Astrocyte of the hippocampus (primary cell): ENCODE data around the gene MNAT1.
"Not testable (repeated sequence)": the region's sequence is repeated elsewhere in the genome, so short reads cannot be mapped to it uniquely, and the experiment has no call there.

Experiments used
- DNase-seq: peaks from one replicate; pipeline ENCODE4 v3.0.0; 2011; ENCODE audit warnings: low read depth, low spot score

MNAT1 gene

DNA sequence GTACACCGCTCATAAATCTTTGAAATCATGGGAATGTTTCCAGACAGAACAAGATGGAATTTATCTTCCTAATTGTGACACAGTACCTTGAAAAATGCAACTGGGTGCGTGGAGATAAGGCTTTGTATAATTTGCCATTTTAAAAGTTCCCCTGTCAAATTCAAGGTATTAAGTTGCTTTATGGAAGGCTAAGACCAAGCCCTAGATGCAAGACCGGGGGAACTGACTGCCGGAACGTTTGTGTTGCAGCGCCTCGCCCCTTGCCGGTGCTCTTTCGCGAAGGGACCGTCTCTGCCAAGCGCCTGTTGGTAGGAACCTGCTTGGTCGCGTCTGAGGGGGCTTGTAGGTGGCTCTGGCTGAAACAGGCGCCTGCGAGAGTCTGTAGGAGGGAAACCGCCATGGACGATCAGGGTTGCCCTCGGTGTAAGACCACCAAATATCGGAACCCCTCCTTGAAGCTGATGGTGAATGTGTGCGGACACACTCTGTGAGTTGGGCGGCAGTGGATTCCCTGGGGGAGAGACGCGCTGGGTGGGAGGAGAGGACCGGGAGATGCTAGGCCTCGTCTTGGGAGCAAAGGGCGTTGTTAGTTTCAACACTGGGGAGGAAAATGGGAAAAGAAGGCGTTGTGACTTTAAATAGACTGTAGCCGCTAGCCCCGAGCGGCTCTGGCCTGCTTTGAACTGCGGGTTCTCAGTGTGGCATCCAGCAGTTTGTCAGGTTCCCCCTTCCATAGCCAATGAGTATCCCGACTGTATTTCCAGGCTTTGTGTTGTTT lies at the start of gene MNAT1:
MNAT1 (plus strand) TSS at position 297 of the 778 bp plus-strand sequence; CDS start at position 399, 102 bp downstream.
- peak; percentile 92 for DNase-seq

DNA sequence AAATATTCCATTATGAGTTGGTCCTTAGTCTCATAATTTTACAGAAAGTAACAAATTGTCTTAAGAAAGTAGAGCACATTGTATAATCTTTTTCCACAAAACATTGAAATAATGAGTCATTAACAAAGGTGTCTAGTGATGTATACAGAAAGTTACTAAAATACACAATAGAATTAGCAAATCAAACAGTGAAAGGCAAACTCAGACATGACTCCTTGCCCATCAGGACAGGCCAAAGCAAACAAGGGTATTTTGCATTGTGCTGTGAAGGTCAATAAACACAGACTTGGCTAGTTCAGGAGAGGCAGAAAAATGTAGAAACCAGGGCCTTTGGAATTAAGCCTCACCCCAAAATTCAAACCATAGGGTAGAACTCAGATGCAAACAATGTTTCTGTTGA lies 47.7 kb upstream of the MNAT1 start:
- no peak for DNase-seq

DNA sequence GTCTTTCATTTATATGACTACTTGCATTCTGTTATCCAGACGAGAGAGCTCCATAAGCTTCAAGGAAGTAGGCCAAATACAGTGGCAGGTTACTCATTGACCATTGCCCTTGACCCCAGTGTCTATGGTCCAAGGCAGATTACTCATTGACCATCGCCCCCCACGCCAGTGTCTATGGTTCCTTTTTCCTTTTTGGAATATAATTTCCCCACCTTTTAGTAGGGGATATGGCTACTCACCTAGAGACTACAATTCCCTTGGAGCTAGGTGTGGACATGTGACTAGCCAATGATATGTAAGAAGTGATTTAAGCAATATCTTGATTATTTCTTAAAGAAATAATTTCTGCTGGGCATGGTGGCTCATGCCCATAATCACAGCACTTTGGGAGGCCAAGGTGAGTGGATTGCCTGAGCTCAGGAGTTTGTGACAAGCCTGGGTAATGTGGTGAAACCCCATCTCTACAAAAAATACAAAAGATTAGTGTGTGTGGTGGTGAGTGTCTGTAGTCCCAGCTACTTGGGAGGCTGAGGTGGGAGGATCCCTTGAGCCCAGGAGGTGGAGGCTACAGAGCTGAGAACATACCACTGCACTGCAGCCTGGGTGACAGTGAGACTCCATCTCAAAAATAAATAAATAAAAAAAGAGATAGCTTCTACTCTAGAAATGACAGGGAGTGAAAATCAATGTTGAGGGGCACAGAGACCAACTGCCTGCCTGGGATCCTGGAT lies 43.0 kb upstream of the MNAT1 start:
- no peak for DNase-seq

- no peak for DNase-seq
Measured at GRCh38 chr14:60695327-60695726, 39.2 kb upstream of the MNAT1 start.

GRCh38 chr14:60700598-60700997 lies 34.0 kb upstream of the MNAT1 start:
- DNase-seq: no peak

GRCh38 chr14:60705100-60705499 lies 29.5 kb upstream of the MNAT1 start:
- DNase-seq: no peak

DNA sequence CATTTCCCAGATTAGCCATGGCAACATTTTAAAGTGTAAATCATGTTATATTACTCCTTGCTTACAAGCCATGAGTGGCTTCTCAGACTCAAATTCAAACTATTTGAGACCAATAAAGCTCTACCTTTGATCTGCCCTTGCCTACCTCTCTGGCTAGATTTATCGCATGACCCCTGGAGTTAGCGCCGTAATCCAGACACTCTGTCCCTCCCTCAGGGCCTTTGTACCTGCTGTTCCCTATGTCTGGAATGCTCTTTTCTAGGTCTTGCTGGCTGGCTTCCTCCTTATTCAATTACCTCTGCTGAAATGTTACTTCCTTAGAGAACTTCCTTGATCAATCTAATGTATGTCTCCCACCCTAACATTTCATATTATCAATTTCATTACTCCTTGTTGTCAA lies 26.7 kb upstream of the MNAT1 start:
- DNase-seq: no peak

GRCh38 chr14:60710494-60710893 lies 24.1 kb upstream of the MNAT1 start:
- no peak for DNase-seq

- DNase-seq: no peak
Measured at GRCh38 chr14:60713513-60713912, 21.0 kb upstream of the MNAT1 start.

DNA sequence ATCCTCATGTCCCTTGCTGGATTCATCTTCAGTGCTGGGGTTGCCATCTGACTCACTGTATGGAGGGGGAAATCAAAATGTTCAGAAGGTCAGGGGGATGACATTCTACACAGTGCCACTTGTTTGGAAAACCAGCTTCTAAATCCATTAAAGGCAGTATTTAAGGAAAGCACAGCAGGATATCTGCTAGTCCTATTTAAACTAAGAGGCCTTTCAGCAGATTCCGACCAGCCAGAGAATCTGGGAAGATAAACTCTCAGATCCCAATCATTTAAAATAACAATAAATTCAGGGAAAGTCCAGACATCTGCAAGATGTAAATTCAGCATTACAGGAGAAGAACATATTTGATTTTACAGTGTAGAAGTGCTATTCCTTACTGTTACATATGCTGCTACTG lies 14.2 kb upstream of the MNAT1 start:
- DNase-seq: no peak

- DNase-seq: no peak
Measured at GRCh38 chr14:60720962-60721325, 13.6 kb upstream of the MNAT1 start.

DNA sequence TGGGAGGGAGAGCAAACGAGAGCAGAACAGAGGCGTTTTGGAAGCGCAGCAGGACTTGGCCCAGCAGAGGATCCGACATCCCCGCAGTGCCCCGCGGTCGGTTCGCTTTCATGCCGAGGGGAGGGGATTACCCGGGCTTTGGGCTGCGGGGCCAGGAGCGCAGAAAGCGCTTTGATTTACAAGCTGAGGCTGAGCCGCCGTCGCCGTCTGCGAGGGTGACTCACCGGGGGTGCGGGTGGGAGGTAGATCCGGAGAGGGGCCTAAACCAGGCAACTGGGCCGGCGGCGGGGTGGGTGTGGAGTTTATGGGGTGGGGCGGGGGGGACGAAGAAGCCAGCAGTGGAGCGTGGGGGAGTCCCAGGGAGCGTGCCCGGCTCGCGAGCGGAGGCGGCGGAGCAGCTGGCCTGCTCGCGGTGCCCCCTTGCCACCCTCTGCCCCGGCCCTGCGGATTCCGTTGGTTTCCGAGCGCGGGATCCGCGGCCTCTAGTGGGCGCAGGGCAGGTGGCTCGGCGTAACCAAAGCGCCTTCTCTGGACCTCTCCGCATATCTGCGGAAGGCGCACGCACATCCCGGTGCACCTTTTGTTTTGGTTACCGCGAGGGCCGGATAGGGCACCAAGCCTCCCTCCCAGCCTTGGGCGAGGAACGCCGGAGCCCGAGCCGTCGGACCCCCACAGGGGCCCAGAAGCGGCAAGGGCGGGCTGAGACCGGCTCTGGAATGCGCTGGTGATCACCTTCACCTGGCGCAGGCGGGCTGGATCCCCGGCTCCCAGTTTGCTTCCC lies 13.0 kb upstream of the MNAT1 start:
- DNase-seq: peak; percentile 87

DNA sequence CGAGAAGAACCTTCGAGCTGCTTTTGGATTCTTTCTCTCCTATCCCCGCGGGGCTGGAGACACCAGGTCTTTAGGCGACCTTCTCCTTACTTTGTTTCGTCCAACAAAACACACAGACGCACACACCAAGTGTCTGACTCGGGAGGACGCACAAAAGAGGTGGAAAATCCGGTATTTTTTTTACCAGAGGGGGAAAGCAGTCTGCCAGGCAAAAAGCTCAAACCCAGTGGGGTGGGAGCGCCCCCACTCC lies 12.5 kb upstream of the MNAT1 start:
- DNase-seq: peak; percentile 57

DNA sequence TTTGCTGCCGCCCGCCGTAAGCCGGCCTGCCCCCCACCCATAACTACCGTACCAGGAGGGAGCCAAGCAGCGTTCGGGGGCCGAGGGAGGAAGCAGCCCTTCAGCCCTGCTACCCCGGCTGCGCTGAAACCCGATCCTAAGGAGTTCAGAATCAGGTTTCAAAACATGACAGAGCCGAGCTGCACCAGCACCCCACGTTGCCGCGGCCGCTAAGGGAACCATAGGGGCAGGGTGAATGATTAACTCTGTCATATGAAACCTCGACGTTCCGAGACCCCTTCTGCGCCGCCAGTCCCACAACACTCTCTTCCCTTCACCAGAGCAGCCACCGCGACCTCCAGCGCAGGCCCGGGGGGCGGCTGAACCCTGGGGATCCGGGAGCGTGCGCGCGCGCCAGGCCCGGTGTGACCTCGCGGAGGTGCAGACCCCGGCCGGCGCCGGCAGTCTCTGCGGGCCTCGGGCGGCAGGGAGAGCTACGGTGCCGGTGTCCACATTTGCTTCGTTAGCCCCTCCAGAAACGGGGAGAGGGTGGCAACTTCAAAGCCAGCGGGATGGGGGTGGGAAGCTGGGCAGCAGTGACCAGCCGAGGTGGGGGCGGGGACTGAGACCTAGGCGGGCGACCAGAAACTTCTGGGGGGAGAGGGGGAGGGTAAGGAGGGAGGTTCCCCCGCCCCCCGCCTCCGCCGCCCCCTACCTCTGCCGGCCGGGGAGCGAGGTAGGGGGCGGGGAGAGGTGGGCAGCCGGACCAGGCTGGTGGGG lies 12.0 kb upstream of the MNAT1 start:
- peak; percentile 79 for DNase-seq

- peak; percentile 81 for DNase-seq
Measured at GRCh38 chr14:60723116-60723906, 11.2 kb upstream of the MNAT1 start.

DNA sequence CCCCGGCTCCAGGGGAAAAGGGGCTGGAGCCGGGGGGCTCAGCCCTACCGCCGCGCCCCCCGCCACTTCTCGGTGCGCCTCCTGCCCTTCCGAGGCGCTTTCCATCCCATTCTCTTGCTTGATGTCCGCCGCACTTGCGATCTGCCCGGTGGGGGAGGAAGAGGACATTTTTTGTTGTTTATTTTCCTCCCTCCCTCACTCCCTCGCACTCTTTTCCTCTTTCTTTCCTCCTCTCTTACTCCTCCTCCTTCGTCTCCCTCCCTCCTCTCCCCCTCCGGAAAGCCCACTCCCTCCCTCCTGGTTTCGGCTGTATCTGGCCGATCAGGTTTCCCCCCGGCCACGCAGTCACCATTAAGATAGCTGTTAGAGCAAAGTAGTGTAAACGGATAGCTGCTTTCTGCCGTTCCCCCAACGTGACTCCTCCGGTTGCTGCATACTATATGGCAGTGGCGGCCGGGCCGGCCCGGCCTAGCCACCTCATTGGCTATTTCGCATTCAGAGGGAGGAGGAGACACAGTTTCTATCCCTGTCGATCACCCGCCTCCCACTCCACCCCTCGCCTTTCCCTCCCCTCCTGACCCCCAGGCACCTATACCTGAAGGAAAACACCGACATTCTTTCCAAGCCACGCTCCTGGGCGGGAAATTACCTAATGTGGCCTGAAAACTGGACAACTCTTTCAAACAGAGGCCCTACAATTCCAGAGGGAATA lies 10.5 kb upstream of the MNAT1 start, which contains the start of gene SIX4:
SIX4 (minus strand) TSS at position 445 of the 712 bp plus-strand sequence; CDS start at position 168, 277 bp downstream.
- DNase-seq: peak; percentile 92

DNA sequence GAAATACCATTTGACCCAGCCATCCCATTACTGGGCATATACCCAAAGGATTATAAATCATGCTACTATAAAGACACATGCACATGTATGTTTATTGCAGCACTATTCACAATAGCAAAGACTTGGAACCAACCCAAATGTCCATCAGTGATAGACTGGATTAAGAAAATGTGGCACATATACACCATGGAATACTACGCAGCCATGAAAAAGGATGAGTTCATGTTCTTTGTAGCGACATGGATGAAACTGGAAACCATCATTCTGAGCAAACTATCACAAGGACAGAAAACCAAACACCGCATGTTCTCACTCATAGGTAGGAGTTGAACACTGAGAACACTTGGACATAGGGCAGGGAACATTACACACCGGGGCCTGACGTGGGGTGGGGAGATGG lies 3.3 kb upstream of the MNAT1 start:
- DNase-seq: not testable (repeated sequence)

DNA sequence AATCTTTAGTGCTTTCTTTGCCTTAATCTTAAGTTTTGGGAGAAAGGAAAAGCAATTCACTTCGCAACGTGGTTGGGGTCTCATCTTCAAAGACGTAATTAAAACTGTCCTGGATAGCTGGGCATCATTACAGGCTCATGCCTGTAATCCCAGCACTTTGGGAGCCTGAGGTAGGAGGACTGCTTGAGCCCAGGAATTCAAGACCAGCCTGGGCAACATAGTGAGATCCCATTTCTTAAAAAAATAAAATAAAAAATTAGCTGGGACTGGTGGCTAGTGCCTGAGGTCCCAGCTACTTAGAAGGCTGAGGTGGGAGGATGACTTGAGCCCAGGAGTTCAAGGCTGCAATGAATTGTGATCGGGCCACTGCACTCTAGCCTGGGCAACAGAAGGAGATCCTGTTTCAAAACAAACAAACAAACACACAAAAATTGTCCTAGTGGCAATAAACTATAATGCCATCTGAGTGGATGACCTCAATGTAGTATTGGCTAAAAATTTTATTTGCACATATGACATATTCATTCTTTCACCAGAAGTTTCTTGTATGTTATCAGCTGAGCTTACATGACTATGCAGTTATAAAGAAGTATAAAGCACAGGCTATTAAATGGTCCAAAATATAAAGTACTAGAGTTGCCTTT lies 1.6 kb upstream of the MNAT1 start:
- DNase-seq: no peak

- DNase-seq: peak; percentile 18
Measured at GRCh38 chr14:60735416-60735815, 855 bp downstream of the MNAT1 start.

DNA sequence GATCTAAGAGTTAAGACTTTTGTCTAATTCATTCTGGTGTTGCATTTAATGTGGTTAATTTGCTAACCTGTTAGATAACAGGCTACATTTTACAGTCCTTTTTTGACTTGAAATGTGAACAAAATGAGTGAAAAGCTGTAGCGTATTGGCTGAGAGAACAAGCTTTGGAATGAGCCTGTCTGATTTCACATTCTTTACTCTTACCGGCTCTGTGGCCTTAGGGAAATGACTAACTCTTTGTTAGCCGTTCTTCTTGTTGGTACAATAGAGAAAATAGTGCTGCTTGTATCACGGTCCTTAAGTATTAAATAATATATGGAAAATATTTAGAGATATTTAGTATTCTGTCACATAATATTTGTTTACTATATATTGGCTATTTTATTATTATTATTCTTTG lies 1.9 kb downstream of the MNAT1 start:
- peak; percentile 79 for DNase-seq
